ENCODE measurements around the gene SLC7A11.

- TF ChIP-seq, protein P1, sequence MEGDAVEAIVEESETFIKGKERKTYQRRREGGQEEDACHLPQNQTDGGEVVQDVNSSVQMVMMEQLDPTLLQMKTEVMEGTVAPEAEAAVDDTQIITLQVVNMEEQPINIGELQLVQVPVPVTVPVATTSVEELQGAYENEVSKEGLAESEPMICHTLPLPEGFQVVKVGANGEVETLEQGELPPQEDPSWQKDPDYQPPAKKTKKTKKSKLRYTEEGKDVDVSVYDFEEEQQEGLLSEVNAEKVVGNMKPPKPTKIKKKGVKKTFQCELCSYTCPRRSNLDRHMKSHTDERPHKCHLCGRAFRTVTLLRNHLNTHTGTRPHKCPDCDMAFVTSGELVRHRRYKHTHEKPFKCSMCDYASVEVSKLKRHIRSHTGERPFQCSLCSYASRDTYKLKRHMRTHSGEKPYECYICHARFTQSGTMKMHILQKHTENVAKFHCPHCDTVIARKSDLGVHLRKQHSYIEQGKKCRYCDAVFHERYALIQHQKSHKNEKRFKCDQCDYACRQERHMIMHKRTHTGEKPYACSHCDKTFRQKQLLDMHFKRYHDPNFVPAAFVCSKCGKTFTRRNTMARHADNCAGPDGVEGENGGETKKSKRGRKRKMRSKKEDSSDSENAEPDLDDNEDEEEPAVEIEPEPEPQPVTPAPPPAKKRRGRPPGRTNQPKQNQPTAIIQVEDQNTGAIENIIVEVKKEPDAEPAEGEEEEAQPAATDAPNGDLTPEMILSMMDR (IDR thresholded peaks at IDR 0.05), result no peak
- TF ChIP-seq POLR2A (IDR thresholded peaks at IDR 0.05), result no peak
These were observed 25.7 kb upstream of the SLC7A11 start for GRCh38 chr4:138267835-138268234.

Data from lower leg skin (tissue), 3 donors.